HCT116 (cell line): ENCODE measurements around the gene CAB39. TPM values are rescaled to one million over a fixed set of nuclear protein-coding genes. Genes with fewer than 3 reads are reported as not detected.

Experiments
- ATAC-seq: fragments of 200-7000 bp; cut with Tn5 transposase; 2 replicates; pipeline ENCODE4 v1.9.1; 2020; ENCODE audit warnings: mild to moderate bottlenecking, moderate library complexity
- BruUV-seq: library from RNA; stranded (reverse); fragments of 400-500 nt; replicated peaks from 2 replicates; lab custom pipeline; 2021; lab: Mats Ljungman, UMichigan
- CTCF ChIA-PET: fragments of 300-600 bp; sonication (Branson Sonifier 250); formaldehyde crosslinking; loops from one replicate; lab custom pipeline; 2021; ENCODE audit warnings: antibody characterized with exemption; lab: Charles Lee
- POLR2A ChIA-PET: fragments of 300-600, 350-600 bp; sonication (Branson Sonifier 250); formaldehyde crosslinking; loops from one replicate; lab custom pipeline; 2021; ENCODE audit warnings: antibody characterized with exemption; lab: Charles Lee
- RAD21 ChIA-PET, 2 experiments: fragments of 300-600 bp; sonication (Branson Sonifier 250); formaldehyde crosslinking; loops; one replicate each; lab custom pipeline; 2023; ENCODE audit warnings: low total read pairs in 2 of 2; ENCODE audit not compliant: uncharacterized antibody in 2 of 2, unreplicated experiment in 2 of 2, low non-redundant PET in 1 of 2; lab: Charles Lee
- DNase-seq: peaks from one replicate; pipeline ENCODE4 v3.0.0-alpha.2; 2010; ENCODE audit warnings: low read depth, low spot score
- H2AFZ ChIP-seq: fragments of 200-600 bp; shearing (Covaris generic), sonication (generic); 2 replicates; pipeline ENCODE4 v1.6.1; 2017; ENCODE audit warnings: low read depth, mixed run types, mixed read lengths, antibody characterized with exemption, low read length; ENCODE audit not compliant: poor library complexity, severe bottlenecking
- H3K27ac ChIP-seq: 2 replicates; pipeline ENCODE4 v1.5.1; 2012; ENCODE audit warnings: low read depth, low read length
- H3K27me3 ChIP-seq: fragments of 200-600 bp; sonication (generic); 2 replicates; pipeline ENCODE4 v1.6.1; 2016; ENCODE audit warnings: mixed run types, low read length, mixed read lengths; ENCODE audit not compliant: insufficient read depth
- H3K36me3 ChIP-seq, 2 experiments: fragments of 200-500 bp in 1 of 2; fragments of 200-600 bp in 1 of 2; sonication (Bioruptor generic) in 1 of 2; sonication (generic) in 1 of 2; 2 replicates each; pipeline versions ENCODE4 v1.5.1 to v1.6.1; 2014 to 2016; ENCODE audit warnings: low read length in 2 of 2, inconsistent platforms in 1 of 2, mixed read lengths in 1 of 2, mixed run types in 1 of 2; ENCODE audit not compliant: insufficient read depth in 2 of 2, control insufficient read depth in 1 of 2
- H3K4me1 ChIP-seq, 2 experiments: fragments of 200-600 bp in 1 of 2; sonication (generic) in 1 of 2; 2 replicates each; pipeline versions ENCODE4 v1.5.1 to v1.6.1; 2012 to 2017; ENCODE audit warnings: low read length in 2 of 2, inconsistent platforms in 1 of 2, mild to moderate bottlenecking in 1 of 2, mixed read lengths in 1 of 2, mixed run types in 1 of 2, moderate library complexity in 1 of 2; ENCODE audit not compliant: insufficient read depth in 2 of 2, control insufficient read depth in 1 of 2
- H3K4me2 ChIP-seq: fragments of 200-600 bp; sonication (generic); 2 replicates; pipeline ENCODE4 v1.6.1; 2017; ENCODE audit warnings: mixed run types, low read length, mixed read lengths
- H3K4me3 ChIP-seq, 2 experiments: fragments of 200-600 bp in 1 of 2; sonication (generic) in 1 of 2; replicated peaks in 1 of 2; 2 replicates each; pipeline ENCODE4 v1.5.1; 2011 to 2016; ENCODE audit warnings: low read length in 2 of 2, control low read depth in 1 of 2, low read depth in 1 of 2, mild to moderate bottlenecking in 1 of 2, mixed read lengths in 1 of 2, mixed run types in 1 of 2
- H3K79me2 ChIP-seq: fragments of 200-600 bp; sonication (generic); 2 replicates; pipeline ENCODE4 v1.6.1; 2017; ENCODE audit warnings: mild to moderate bottlenecking, mixed run types, low read length, moderate library complexity, mixed read lengths; ENCODE audit not compliant: insufficient read depth
- H3K9ac ChIP-seq: fragments of 200-600 bp; sonication (generic); 2 replicates; pipeline ENCODE4 v1.6.1; 2016; ENCODE audit warnings: low read length, mixed read lengths
- H3K9me2 ChIP-seq: fragments of 200-600 bp; sonication (generic), shearing (Covaris generic); 2 replicates; pipeline ENCODE4 v1.6.1; 2017; ENCODE audit warnings: mixed run types, mild to moderate bottlenecking, moderate library complexity; ENCODE audit not compliant: insufficient read depth
- H3K9me3 ChIP-seq, 2 experiments: fragments of 200-500 bp in 1 of 2; fragments of 200-600 bp in 1 of 2; sonication (Bioruptor generic) in 1 of 2; sonication (generic) in 1 of 2; 2 replicates each; pipeline ENCODE4 v1.6.1; 2014 to 2017; ENCODE audit warnings: low read length in 2 of 2, mixed read lengths in 2 of 2, inconsistent platforms in 1 of 2, low read depth in 1 of 2, mild to moderate bottlenecking in 1 of 2, mixed run types in 1 of 2, moderate library complexity in 1 of 2; ENCODE audit not compliant: control insufficient read depth in 1 of 2, insufficient read depth in 1 of 2
- H4K20me1 ChIP-seq: fragments of 200-600 bp; sonication (generic), shearing (Covaris generic); 2 replicates; pipeline ENCODE4 v1.6.1; 2017; ENCODE audit warnings: mixed run types, mild to moderate bottlenecking, moderate library complexity; ENCODE audit not compliant: insufficient read depth
- CBX3 ChIP-seq: IDR thresholded peaks from 2 replicates; pipeline ENCODE4 v1.6.1; 2012; ENCODE audit warnings: low read depth
- EZH2phosphoT487 ChIP-seq: fragments of 200-600 bp; IDR thresholded peaks from 2 replicates; pipeline ENCODE4 v1.6.1; 2018; ENCODE audit warnings: antibody characterized with exemption, borderline replicate concordance
- JUND ChIP-seq: IDR thresholded peaks from 2 replicates; pipeline ENCODE4 v1.6.1; 2012
- POLR2A ChIP-seq: IDR thresholded peaks from 2 replicates; pipeline ENCODE4 v1.7.0; 2011; ENCODE audit warnings: borderline replicate concordance; ENCODE audit not compliant: insufficient read depth, insufficient read length; ENCODE audit errors: extremely low read depth
- TCF7L2 ChIP-seq: IDR thresholded peaks from 2 replicates; pipeline ENCODE4 v1.7.0; 2011; ENCODE audit warnings: borderline replicate concordance, inconsistent platforms; ENCODE audit not compliant: insufficient read depth, insufficient read length; ENCODE audit errors: extremely low read depth
- intact Hi-C: fragments of 100-400 bp; cut with micrococcal nuclease; formaldehyde crosslinking; loops from 2 replicates; pipeline ENCODE4 v1.10.0; 2022
- total RNA-seq: library from RNA; stranded (reverse); gene quantifications from one replicate; pipeline ENCODE4 v1.2.1, GENCODE V29; 2021; ENCODE audit not compliant: unreplicated experiment

Gene CAB39
- total RNA-seq, 1 experiment from 2014 or later = 63.6 TPM

DNA sequence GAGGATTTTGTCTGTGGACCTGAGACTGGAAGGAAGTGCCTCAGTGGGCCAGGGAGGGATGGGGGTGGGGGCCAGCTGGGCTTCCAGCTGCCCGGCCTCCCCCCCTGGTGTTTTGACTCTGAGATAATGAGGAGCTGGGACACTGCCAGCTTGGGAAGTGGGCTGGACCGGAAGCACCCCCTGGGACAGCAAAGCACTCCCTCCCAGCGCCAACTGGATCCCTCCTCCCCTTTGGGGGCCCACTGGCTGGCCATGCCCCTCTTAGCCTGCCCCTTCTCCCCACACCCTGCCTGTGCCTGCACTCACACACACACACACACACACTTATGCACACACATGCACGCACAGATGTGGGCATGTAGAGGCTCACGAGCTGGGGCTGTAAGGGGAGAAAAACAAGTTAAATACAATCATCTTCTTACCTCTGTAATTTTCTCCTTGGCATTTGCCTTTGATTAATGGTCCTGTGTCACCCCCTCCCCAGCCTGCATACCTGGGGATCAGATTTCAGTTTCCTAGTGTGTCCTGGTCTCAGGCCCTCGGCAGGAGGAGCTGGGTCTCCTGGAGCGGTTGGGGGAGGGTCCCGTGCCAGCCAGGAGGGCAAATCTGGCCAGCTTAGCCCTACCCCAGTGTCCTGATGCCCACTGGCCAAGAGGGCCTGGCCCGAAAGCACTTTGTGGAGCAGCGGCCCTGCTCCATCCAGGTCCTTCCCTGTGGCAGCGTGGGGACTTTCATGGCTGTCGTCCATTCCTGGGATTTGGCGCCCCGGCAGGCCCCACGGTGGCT is 155.7 kb downstream of the CAB39 start:
- ChIA-PET CTCF (no interaction called here), RAD21 (no interaction called here), POLR2A (no interaction called here)
- intact Hi-C loops = no loop called here
- no peak overlapping the region for H3K27ac ChIP-seq
- no TSS peak for BruUV-seq
- H3K4me1 ChIP-seq = peaks cover 22 to 33% of the 10 kb centered on the region in 2 experiments
- ATAC-seq (no peak), DNase-seq (no peak)
- no peaks in the 10 kb centered on the region for H3K27me3 ChIP-seq
- no peaks in the 10 kb centered on the region for H3K9me2 ChIP-seq
- H4K20me1 ChIP-seq = no peaks in the 10 kb centered on the region
- peaks cover 6% of the 10 kb centered on the region; the same call in 1 of the 2 replicates for H3K79me2 ChIP-seq
- H3K9me3 ChIP-seq = no peaks in the 10 kb centered on the region
- H3K9ac ChIP-seq = no peak overlapping the region
- H3K4me2 ChIP-seq = no peak overlapping the region
- no peak overlapping the region for H3K4me3 ChIP-seq
- H2AFZ ChIP-seq = no peak overlapping the region
- no peak for TF ChIP-seq TCF7L2
- H3K36me3 ChIP-seq = no peaks in the 10 kb centered on the region; a peak in 1 of 4 replicates

DNA sequence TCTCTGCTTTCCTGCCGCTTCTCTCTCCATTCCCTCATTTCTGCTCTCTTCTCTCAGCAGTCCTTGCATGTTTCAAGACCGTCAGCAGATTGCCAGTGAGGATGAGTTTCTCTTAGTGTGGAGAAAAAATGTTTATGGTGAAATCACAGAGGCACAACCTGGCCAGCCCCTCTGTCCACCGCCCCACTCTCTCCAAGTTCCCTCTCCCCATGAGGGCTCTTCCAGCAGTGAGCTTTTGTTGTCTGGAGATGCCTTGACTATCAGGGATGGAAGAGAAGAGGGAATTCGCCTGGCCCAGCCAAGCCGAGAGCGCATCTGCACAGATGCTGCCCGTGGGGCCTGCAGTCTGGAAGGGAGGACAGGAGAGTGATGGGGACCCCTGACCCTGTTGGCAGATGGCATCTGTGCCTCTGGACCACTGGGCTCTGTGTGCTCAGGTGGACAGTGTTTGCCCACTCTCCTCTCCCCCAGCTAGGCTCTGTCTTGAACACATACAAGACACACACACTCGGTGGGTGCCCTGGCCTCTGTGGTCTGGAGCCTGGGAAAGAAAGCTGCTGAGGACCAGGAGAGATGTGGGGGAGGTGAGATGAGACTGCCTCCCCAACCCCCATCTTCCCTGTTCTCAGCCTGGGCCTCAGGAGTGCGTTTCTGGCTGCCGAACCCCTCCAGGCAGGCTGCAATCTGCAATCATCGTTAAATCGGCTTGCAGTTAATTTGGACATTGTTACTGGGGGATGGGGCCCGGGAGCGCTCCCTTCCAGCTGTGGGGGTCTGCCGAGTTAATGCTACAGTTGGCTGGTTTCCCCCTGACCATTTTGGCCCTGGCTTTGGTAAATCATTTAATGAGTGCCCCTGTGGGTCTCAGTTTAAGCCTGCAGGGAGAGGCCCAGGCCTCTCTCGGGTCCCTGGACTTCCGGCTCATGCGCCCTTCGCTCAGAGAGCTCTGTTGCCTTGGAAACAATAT is 156.6 kb downstream of the CAB39 start:
- H3K9me2 ChIP-seq = no peaks in the 10 kb centered on the region
- TF ChIP-seq JUND (no peak), POLR2A (no peak), CBX3 (no peak), EZH2phosphoT487 (no peak)
- H3K27me3 ChIP-seq = no peaks in the 10 kb centered on the region
- RAD21 ChIA-PET = no interaction called here
- H3K36me3 ChIP-seq = no peaks in the 10 kb centered on the region; a peak in 1 of 4 replicates
- H2AFZ ChIP-seq = no peak overlapping the region
- no peak overlapping the region for H3K4me3 ChIP-seq
- H3K4me1 ChIP-seq = peaks cover 15 to 24% of the 10 kb centered on the region in 2 experiments
- intact Hi-C loops = no loop called here
- no peaks in the 10 kb centered on the region for H3K9me3 ChIP-seq
- no peak for DNase-seq
- peaks cover 6% of the 10 kb centered on the region; the same call in 1 of the 2 replicates for H3K79me2 ChIP-seq
- no TSS peak for BruUV-seq
- ATAC-seq = no peak
- no peaks in the 10 kb centered on the region for H4K20me1 ChIP-seq
- CTCF ChIA-PET = no interaction called here
- H3K4me2 ChIP-seq = no peak overlapping the region
- POLR2A ChIA-PET = no interaction called here
- no peak overlapping the region for H3K9ac ChIP-seq
- H3K27ac ChIP-seq = no peak overlapping the region
